Parathyroid adenoma (tissue), 2 donors: Measurements from ENCODE around the gene OR5AP2.
"Not testable (repeated sequence)": the region's sequence is repeated elsewhere in the genome, so short reads cannot be mapped to it uniquely, and the experiment has no call there.

Experiments used
- H2AFZ ChIP-seq: fragments of 300-600 bp; sonication (generic); one replicate; pipeline ENCODE4 v1.7.0; 2017; ENCODE audit warnings: antibody characterized with exemption, mild to moderate bottlenecking
- H3K27ac ChIP-seq: fragments of 300-600 bp; sonication (generic); one replicate; pipeline ENCODE4 v1.7.0; 2017
- H3K27me3 ChIP-seq: fragments of 300-600 bp; sonication (generic); one replicate; pipeline ENCODE4 v1.7.0; 2017; ENCODE audit warnings: low read length; ENCODE audit not compliant: control insufficient read depth, insufficient read depth
- H3K36me3 ChIP-seq: fragments of 300-600 bp; sonication (generic); one replicate; pipeline ENCODE4 v1.7.0; 2017; ENCODE audit warnings: low read length; ENCODE audit not compliant: control insufficient read depth, insufficient read depth
- H3K4me1 ChIP-seq: fragments of 300-600 bp; sonication (generic); one replicate; pipeline ENCODE4 v1.7.0; 2017; ENCODE audit warnings: control low read depth
- H3K4me2 ChIP-seq: fragments of 300-600 bp; sonication (generic); one replicate; pipeline ENCODE4 v1.7.0; 2017; ENCODE audit warnings: low read length
- H3K4me3 ChIP-seq: fragments of 300-600 bp; sonication (generic); one replicate; pipeline ENCODE4 v1.7.0; 2017; ENCODE audit warnings: low read depth, low read length
- H3K79me2 ChIP-seq: fragments of 300-600 bp; sonication (generic); one replicate; pipeline ENCODE4 v1.7.0; 2017; ENCODE audit warnings: control low read depth
- H3K9ac ChIP-seq: fragments of 300-600 bp; sonication (generic); one replicate; pipeline ENCODE4 v1.7.0; 2017; ENCODE audit warnings: mild to moderate bottlenecking
- H3K9me3 ChIP-seq: fragments of 300-600 bp; sonication (generic); one replicate; pipeline ENCODE4 v1.7.0; 2017; ENCODE audit warnings: low read length; ENCODE audit not compliant: control insufficient read depth
- CTCF ChIP-seq: fragments of 300-600 bp; sonication (generic); IDR thresholded peaks from one replicate; pipeline ENCODE4 v1.7.0; 2017; ENCODE audit warnings: antibody characterized with exemption, mild to moderate bottlenecking
- donor health status: primary hyperparathyroidism.

The OR5AP2 gene

DNA sequence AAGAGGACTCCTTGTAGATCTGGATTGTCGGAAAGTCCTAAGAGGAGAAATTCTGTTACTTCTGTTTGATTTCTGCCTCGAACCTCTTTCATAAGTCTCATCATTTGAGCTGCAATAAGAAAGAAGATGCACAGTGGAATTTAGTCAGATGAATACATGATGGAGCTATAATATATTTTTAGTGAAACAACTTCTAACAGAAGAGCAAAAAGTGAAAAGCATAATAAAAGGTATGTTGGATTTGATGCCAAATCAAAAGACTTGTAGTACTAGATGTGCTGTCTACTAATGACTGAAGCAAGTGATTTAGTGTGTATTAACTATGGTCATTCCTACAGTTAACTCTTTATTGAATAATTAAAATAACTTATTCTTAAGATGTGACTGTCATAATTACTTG, at the start of gene OR5AP2:
Gene OR5AP2, minus strand, starts transcription at position 101 of the 400 bp plus-strand sequence. Its CDS starts 0 bp downstream, at position 101.
- Histone ChIP-seq H3K4me3 (no peak within 1 kb of the TSS), H3K9me3 (no peaks in the 10 kb centered on the region), H3K79me2 (no peaks in the 10 kb centered on the region), H3K36me3 (no peaks in the 10 kb centered on the region), H3K9ac (no peak within 1 kb of the TSS), H3K4me2 (no peak within 1 kb of the TSS), H3K27me3 (no peaks in the 10 kb centered on the region), H2AFZ (no peak within 1 kb of the TSS), H3K27ac (no peak within 1 kb of the TSS), H3K4me1 (no peaks in the 10 kb centered on the region)
- TF ChIP-seq CTCF, result no peak

DNA sequence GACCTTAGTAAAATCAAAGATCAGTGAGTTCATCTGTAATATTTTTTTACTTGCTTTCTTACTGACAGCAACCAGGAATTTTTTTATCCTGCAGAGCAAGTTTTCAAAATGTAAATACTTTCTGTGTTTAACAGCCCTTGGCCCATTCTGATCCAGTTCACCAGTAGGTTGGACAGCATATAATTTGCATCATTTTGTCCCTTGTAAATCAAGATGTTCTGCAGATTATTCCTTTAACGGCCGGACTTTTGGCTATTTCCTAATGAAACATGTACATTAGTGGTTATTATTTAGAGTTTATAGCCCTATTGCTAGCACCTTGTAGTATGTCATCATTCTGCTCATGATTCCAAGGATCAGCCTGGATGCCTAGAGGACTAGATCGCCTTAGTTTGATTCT, 48.9 kb upstream of the OR5AP2 start:
- H3K9ac ChIP-seq, H3K79me2 ChIP-seq, H3K4me1 ChIP-seq, H2AFZ ChIP-seq, H3K4me3 ChIP-seq, H3K36me3 ChIP-seq, H3K27ac ChIP-seq, H3K4me2 ChIP-seq, H3K9me3 ChIP-seq, H3K27me3 ChIP-seq: not testable (repeated sequence)

- H3K79me2 ChIP-seq, result no peaks in the 10 kb centered on the region
- H3K4me3 ChIP-seq, result no peak overlapping the region
- no peaks in the 10 kb centered on the region for H3K4me1 ChIP-seq
- H2AFZ ChIP-seq, result no peak overlapping the region
- no peaks in the 10 kb centered on the region for H3K36me3 ChIP-seq
- no peaks in the 10 kb centered on the region for H3K9me3 ChIP-seq
- no peak overlapping the region for H3K4me2 ChIP-seq
- no peak overlapping the region for H3K9ac ChIP-seq
- H3K27me3 ChIP-seq, result no peaks in the 10 kb centered on the region
- no peak overlapping the region for H3K27ac ChIP-seq
- no peak for TF ChIP-seq CTCF
Measured at GRCh38 chr11:56688554-56689100, 46.4 kb upstream of the OR5AP2 start.

DNA sequence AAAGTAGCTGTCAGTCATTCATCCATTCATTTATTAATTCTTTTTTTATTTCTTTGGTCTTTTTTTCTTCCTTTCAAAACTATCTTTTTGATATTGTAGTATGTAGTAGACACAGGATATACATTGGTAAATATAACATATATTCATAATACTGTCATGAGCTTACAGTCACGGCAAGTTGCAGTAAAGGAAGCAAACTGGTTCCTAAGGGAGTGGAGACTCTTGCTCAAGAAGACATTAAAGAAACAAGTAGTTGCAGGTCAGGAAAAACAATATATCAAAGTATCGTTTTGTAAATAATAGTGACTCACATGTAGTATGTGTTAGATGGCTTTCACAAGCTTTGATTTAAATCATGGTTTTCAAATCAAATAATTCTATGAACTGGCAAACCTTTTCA, 28.7 kb upstream of the OR5AP2 start:
- Histone ChIP-seq H3K4me2 (no peak overlapping the region), H3K9ac (no peak overlapping the region), H3K36me3 (no peaks in the 10 kb centered on the region), H3K4me1 (no peaks in the 10 kb centered on the region), H3K9me3 (no peaks in the 10 kb centered on the region), H3K27ac (no peak overlapping the region), H3K27me3 (no peaks in the 10 kb centered on the region), H3K4me3 (no peak overlapping the region), H2AFZ (no peak overlapping the region), H3K79me2 (no peaks in the 10 kb centered on the region)
- no peak for TF ChIP-seq CTCF

DNA sequence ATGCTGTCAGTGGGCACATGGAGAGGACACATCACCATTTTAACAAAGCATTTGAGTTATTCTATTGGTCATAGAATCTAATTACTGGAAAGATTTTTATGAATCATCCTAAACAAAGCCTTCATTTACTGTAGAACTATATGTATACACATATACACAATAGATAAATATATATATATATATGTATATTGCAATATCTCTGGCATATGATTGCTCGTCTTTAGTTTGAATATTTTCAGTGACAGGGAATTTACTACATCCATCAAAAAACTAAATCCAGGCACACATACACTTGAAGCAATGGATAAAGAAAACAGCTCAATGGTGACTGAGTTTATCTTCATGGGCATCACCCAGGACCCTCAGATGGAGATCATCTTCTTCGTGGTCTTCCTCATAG, 21.1 kb upstream of the OR5AP2 start, which contains the start of gene OR5AR1:
Gene OR5AR1, plus strand, starts transcription at position 301 of the 400 bp plus-strand sequence. Its CDS starts 0 bp downstream, at position 301.
- Histone ChIP-seq H3K4me1 (no peaks in the 10 kb centered on the region), H3K79me2 (no peaks in the 10 kb centered on the region), H3K27ac (no peak within 1 kb of the TSS), H3K36me3 (no peaks in the 10 kb centered on the region), H3K4me3 (no peak within 1 kb of the TSS), H3K9me3 (no peaks in the 10 kb centered on the region), H3K27me3 (no peaks in the 10 kb centered on the region), H3K9ac (no peak within 1 kb of the TSS), H3K4me2 (no peak within 1 kb of the TSS), H2AFZ (no peak within 1 kb of the TSS)
- no peak for TF ChIP-seq CTCF
